Ovary (tissue), 3 donors: ENCODE data around the gene FIZ1.

ENCODE experiments used
- POLR2A ChIP-seq: fragments of 450-650 bp; IDR thresholded peaks from one replicate; pipeline ENCODE4 v1.6.1; 2017; ENCODE audit warnings: antibody characterized with exemption, mild to moderate bottlenecking, moderate library complexity
- TF ChIP-seq, protein P1 (sequence below), 3 donors: fragments of 450-650 bp in 2 of 3; fragments of 200-600 bp in 1 of 3; IDR thresholded peaks; one replicate each; pipeline versions ENCODE4 v1.5.1 to v1.8.0; 2016 to 2022; ENCODE audit warnings: antibody characterized with exemption in 3 of 3, mild to moderate bottlenecking in 1 of 3
- donor health status: DM: no; HTN: no; CAD: no.

DNA sequence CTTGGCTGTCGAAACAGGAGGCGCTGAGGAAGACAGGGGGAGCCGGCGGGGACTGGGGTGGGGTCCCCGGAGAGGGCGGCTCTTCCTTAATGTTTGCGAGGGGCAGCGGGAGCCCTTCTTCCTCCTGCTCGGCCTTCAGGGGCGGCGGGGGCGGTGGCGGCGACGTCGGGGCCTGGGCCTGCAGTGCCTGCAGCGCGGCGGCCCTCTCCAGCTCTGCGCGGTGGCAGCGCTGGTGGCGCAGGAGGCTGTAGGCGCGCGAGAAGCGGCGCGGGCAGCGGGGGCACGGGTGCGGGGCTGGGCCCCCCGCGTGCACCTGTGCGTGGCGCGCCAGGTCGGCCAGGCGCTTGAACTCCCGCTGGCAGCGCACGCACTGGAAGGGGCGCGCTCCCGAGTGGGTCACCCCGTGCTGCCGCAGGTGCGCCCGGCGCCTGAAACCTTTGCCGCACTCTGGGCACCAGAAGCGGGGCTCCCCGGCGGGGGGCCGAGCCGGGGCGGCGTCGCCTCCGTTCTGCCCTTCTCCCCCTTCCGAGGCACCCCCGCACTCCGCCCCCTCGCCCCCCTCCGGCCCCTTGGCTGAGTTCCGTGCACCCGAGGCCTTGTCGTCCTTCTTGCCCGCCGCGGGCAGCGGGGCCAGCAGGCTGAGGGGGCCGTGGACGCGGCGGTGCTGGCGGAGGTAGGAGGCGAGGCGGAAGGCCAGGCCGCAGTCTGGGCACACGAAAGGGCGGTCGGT is 21.1 kb downstream of the FIZ1 start:
- TF ChIP-seq, protein P1, sequence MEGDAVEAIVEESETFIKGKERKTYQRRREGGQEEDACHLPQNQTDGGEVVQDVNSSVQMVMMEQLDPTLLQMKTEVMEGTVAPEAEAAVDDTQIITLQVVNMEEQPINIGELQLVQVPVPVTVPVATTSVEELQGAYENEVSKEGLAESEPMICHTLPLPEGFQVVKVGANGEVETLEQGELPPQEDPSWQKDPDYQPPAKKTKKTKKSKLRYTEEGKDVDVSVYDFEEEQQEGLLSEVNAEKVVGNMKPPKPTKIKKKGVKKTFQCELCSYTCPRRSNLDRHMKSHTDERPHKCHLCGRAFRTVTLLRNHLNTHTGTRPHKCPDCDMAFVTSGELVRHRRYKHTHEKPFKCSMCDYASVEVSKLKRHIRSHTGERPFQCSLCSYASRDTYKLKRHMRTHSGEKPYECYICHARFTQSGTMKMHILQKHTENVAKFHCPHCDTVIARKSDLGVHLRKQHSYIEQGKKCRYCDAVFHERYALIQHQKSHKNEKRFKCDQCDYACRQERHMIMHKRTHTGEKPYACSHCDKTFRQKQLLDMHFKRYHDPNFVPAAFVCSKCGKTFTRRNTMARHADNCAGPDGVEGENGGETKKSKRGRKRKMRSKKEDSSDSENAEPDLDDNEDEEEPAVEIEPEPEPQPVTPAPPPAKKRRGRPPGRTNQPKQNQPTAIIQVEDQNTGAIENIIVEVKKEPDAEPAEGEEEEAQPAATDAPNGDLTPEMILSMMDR (IDR thresholded peaks at IDR 0.05), result no peak
- no peak for TF ChIP-seq POLR2A
